Heart left ventricle (tissue), 13 donors: ENCODE results near the gene ANKDD1A.

Source experiments
- CTCF ChIP-seq, 12 donors: fragments of 200-600 bp; sonication (generic) in 4 of 12; IDR thresholded peaks; one replicate each; pipeline versions ENCODE4 v1.5.0 to v1.8.0; 2018 to 2022; ENCODE audit warnings: antibody characterized with exemption in 12 of 12, mild to moderate bottlenecking in 5 of 12
- POLR2A ChIP-seq, 2 donors: fragments of 450-650 bp; IDR thresholded peaks; one replicate each; pipeline ENCODE4 v1.6.1; 2017; ENCODE audit warnings: antibody characterized with exemption in 2 of 2, mild to moderate bottlenecking in 2 of 2, moderate library complexity in 2 of 2
- donor health status: ischemic (EF 13 %, LVEDD 7.1; RV severe dilation, severe dysfunction).
- donor health status: DM: no; HTN: yes; CAD: no.
- donor health status: DM: no; HTN: no; CAD: no.
- donor health status: ischemic (EF 25% LVEDD 6.9; RV normal size, moderate dysfunction).
- donor health status: ischemic (EF 25% LVEDD 5.7; RV mildly dilated, moderate dysfunction).
- donor health status: ischemic (EF 35%, LVEDD 5.7; RV mildly dilated, moderate dysfunction).
- donor health status: nonischemic (EF 11% LVEDD 7.7; RV severe dilation, severe dysfunction).
- donor health status: DM: yes; HTN: yes; CAD: no.
- donor health status: PGD.
- donor health status: ischemic (EF 29% LVEDD 5.4; RV normal size, mild dysfunction).
- donor health status: nonischemic (EF 23%, LVEDD 6.1; RV moderate dilation, normal function).

- TF ChIP-seq CTCF (IDR thresholded peaks at IDR 0.05) (no peak), POLR2A (IDR thresholded peaks at IDR 0.05) (no peak)
Observed at GRCh38 chr15:65006876-65007275, 95.2 kb downstream of the ANKDD1A start.
